Panc1 (cell line): ENCODE data around the gene SLC8A1. TPM values are rescaled to one million over a fixed set of nuclear protein-coding genes. Genes with fewer than 3 reads are reported as not detected.

Source experiments
- ATAC-seq: fragments of 200-7000 bp; cut with Tn5 transposase; 2 replicates; pipeline ENCODE4 v1.9.1; 2020; ENCODE audit warnings: mild to moderate bottlenecking, moderate library complexity
- BruUV-seq: library from RNA; stranded (reverse); fragments of 400-500 nt; replicated peaks from 2 replicates; lab custom pipeline; 2021; lab: Mats Ljungman, UMichigan
- CTCF ChIA-PET: fragments of 300-600 bp; sonication (Branson Sonifier 250); formaldehyde crosslinking; loops from one replicate; lab custom pipeline; 2022; ENCODE audit warnings: antibody characterized with exemption; lab: Charles Lee
- POLR2A ChIA-PET: fragments of 300-600 bp; sonication (Branson Sonifier 250); formaldehyde crosslinking; loops from one replicate; lab custom pipeline; 2022; ENCODE audit warnings: antibody characterized with exemption; lab: Charles Lee
- DNase-seq: peaks from one replicate; pipeline ENCODE4 v3.0.0-alpha.2; 2010; ENCODE audit warnings: low read depth, low spot score
- H3K27ac ChIP-seq: 2 replicates; pipeline ENCODE4 v1.5.1; 2011; ENCODE audit warnings: mild to moderate bottlenecking, low read length, inconsistent platforms
- H3K27me3 ChIP-seq: fragments of 200-500 bp; sonication (Bioruptor generic); 2 replicates; pipeline ENCODE4 v1.6.0; 2014; ENCODE audit warnings: low read length, inconsistent platforms; ENCODE audit not compliant: control insufficient read depth, insufficient read depth
- H3K36me3 ChIP-seq: fragments of 200-500 bp; sonication (Bioruptor generic); 2 replicates; pipeline ENCODE4 v1.5.1; 2014; ENCODE audit warnings: inconsistent platforms, mild to moderate bottlenecking, low read length, moderate library complexity; ENCODE audit not compliant: control insufficient read depth, insufficient read depth
- H3K4me1 ChIP-seq: 2 replicates; pipeline ENCODE4 v1.5.1; 2011; ENCODE audit warnings: inconsistent platforms, mild to moderate bottlenecking, low read length, moderate library complexity; ENCODE audit not compliant: control insufficient read depth, insufficient read depth
- H3K4me3 ChIP-seq, 2 experiments: 2 replicates each; pipeline ENCODE4 v1.5.1; 2011 to 2012; ENCODE audit warnings: low read depth in 2 of 2, low read length in 2 of 2, mild to moderate bottlenecking in 2 of 2, inconsistent platforms in 1 of 2, moderate library complexity in 1 of 2
- H3K9me3 ChIP-seq: fragments of 200-500 bp; sonication (Bioruptor generic); 2 replicates; pipeline ENCODE4 v1.5.1; 2014; ENCODE audit warnings: low read depth, mild to moderate bottlenecking, inconsistent platforms, low read length, moderate library complexity; ENCODE audit not compliant: control insufficient read depth, insufficient read depth
- POLR2AphosphoS5 ChIP-seq: IDR thresholded peaks from 2 replicates; pipeline ENCODE4 v1.6.1; 2012; ENCODE audit warnings: mild to moderate bottlenecking, low read depth, low read length, moderate library complexity
- SIN3A ChIP-seq: IDR thresholded peaks from 2 replicates; pipeline ENCODE4 v1.6.1; 2012; ENCODE audit warnings: low read depth, mild to moderate bottlenecking, low read length, moderate library complexity, borderline replicate concordance; ENCODE audit not compliant: insufficient read depth
- TCF7L2 ChIP-seq: IDR thresholded peaks from 2 replicates; pipeline ENCODE4 v1.6.1; 2011; ENCODE audit warnings: mild to moderate bottlenecking, low read depth, low read length, inconsistent platforms
- in situ Hi-C: cut with HindIII; loops from 2 replicates; pipeline ENCODE4 v1.10.0; 2016; ENCODE audit warnings: low sequenced_read_pairs, low pct_unique_long_range_greater_than_20kb
- intact Hi-C: fragments of 100-400 bp; cut with micrococcal nuclease; formaldehyde crosslinking; loops from one replicate; pipeline ENCODE4 v1.10.0; 2022; ENCODE audit not compliant: unreplicated experiment
- total RNA-seq: library from RNA; stranded (reverse); gene quantifications from one replicate; pipeline ENCODE4 v1.2.1, GENCODE V29; 2021; ENCODE audit not compliant: unreplicated experiment
- TF ChIP-seq, protein P1 (sequence below): fragments of 450-650 bp; IDR thresholded peaks from 2 replicates; pipeline ENCODE4 v1.5.1; 2017; ENCODE audit warnings: mild to moderate bottlenecking
- TF ChIP-seq, protein P2 (sequence below), 2 experiments: IDR thresholded peaks; 2 replicates each; pipeline ENCODE4 v1.6.1; 2011 to 2012; ENCODE audit warnings: low read depth in 2 of 2, control low read depth in 1 of 2, low read length in 1 of 2, mild to moderate bottlenecking in 1 of 2, moderate library complexity in 1 of 2; ENCODE audit not compliant: insufficient read depth in 1 of 2

Gene SLC8A1
- total RNA-seq, 1 experiment from 2014 or later = 0.59 TPM

DNA sequence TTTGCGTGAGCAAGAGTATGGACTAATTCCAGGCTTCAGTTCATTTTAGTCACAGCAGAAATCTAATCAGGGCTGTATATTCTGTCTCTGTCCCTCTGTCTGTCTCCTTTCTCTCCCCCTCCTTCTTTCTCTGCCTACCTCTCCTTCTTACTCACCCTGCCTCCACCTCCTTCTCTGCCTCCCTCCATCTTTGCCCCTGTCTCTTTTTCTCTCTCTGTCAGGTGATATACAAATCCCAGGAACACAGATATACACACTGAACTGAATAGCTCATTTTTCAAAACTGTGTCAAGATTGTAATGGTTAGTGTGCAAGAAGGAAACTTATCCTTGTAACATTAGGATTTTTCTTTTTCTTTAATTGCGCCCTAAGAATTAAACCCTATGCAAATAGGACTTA lies 32.5 kb downstream of the SLC8A1 start:
- no peak for TF ChIP-seq POLR2AphosphoS5
- no peak for TF ChIP-seq TCF7L2
- TF ChIP-seq, protein P1, sequence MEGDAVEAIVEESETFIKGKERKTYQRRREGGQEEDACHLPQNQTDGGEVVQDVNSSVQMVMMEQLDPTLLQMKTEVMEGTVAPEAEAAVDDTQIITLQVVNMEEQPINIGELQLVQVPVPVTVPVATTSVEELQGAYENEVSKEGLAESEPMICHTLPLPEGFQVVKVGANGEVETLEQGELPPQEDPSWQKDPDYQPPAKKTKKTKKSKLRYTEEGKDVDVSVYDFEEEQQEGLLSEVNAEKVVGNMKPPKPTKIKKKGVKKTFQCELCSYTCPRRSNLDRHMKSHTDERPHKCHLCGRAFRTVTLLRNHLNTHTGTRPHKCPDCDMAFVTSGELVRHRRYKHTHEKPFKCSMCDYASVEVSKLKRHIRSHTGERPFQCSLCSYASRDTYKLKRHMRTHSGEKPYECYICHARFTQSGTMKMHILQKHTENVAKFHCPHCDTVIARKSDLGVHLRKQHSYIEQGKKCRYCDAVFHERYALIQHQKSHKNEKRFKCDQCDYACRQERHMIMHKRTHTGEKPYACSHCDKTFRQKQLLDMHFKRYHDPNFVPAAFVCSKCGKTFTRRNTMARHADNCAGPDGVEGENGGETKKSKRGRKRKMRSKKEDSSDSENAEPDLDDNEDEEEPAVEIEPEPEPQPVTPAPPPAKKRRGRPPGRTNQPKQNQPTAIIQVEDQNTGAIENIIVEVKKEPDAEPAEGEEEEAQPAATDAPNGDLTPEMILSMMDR = no peak
- TF ChIP-seq, protein P2, sequence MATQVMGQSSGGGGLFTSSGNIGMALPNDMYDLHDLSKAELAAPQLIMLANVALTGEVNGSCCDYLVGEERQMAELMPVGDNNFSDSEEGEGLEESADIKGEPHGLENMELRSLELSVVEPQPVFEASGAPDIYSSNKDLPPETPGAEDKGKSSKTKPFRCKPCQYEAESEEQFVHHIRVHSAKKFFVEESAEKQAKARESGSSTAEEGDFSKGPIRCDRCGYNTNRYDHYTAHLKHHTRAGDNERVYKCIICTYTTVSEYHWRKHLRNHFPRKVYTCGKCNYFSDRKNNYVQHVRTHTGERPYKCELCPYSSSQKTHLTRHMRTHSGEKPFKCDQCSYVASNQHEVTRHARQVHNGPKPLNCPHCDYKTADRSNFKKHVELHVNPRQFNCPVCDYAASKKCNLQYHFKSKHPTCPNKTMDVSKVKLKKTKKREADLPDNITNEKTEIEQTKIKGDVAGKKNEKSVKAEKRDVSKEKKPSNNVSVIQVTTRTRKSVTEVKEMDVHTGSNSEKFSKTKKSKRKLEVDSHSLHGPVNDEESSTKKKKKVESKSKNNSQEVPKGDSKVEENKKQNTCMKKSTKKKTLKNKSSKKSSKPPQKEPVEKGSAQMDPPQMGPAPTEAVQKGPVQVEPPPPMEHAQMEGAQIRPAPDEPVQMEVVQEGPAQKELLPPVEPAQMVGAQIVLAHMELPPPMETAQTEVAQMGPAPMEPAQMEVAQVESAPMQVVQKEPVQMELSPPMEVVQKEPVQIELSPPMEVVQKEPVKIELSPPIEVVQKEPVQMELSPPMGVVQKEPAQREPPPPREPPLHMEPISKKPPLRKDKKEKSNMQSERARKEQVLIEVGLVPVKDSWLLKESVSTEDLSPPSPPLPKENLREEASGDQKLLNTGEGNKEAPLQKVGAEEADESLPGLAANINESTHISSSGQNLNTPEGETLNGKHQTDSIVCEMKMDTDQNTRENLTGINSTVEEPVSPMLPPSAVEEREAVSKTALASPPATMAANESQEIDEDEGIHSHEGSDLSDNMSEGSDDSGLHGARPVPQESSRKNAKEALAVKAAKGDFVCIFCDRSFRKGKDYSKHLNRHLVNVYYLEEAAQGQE (IDR thresholded peaks at IDR 0.05; ENCODE audit: insufficient read depth in 1 of 2, low read depth in 2 of 2, low read length in 1 of 2) = no peak
- ATAC-seq = no peak
- intact Hi-C loops = no loop called here
- Histone ChIP-seq H3K4me3 (no peak overlapping the region), H3K4me1 (no peaks in the 10 kb centered on the region), H3K27me3 (no peaks in the 10 kb centered on the region), H3K27ac (no peak overlapping the region), H3K9me3 (no peaks in the 10 kb centered on the region), H3K36me3 (no peaks in the 10 kb centered on the region)
- in situ Hi-C loops = no loop called here
- no TSS peak for BruUV-seq
- POLR2A ChIA-PET = no interaction called here
- DNase-seq = no peak
- CTCF ChIA-PET = no interaction called here

DNA sequence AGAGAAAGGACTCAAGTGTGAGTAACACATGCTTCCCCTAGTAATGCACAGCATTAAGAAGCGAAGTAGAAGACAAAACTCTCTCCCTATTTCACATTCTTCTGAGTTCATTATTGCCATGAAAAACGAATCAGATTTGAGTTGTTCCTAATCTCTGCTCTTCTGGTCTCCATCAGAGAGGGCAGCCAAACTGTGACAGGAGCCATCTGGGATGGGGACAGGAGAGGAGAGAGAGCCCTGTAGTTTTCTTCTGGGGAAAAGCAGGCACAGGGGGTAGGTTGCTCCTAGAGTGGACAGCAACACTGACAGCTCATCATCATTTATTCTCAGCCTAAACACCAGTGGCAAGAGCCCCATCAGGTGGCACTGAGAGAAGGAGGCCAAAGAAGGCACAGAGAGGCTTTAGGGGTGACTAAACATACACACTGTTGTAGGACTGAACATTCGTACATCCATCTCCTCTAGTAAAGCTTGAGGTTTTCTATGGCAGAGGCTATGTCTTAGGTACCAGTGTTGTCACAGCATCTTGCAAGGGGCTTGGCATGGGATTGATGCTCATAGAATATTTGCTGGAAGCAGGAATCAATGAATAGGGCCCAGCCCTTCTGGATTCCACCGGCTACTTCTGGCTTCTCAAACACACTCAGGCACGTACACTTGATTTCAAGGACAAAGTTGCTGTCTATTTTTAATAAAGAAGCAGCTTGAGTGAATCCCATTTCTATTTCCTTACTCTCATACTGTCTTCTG lies 33.1 kb downstream of the SLC8A1 start:
- no peaks in the 10 kb centered on the region for H3K36me3 ChIP-seq
- no peaks in the 10 kb centered on the region for H3K27me3 ChIP-seq
- ChIA-PET POLR2A (no interaction called here), CTCF (interaction anchor here (0.6 kb wide), 1 partner anchor 1309 kb away, joined by 3 read pairs; no protein-coding TSS in a partner anchor)
- TF ChIP-seq SIN3A = no peak
- TF ChIP-seq, protein P2 (IDR thresholded peaks at IDR 0.05; ENCODE audit: insufficient read depth in 1 of 2, low read depth in 2 of 2, low read length in 1 of 2) = no peak
- TF ChIP-seq, protein P1 = no peak
- no peak for TF ChIP-seq POLR2AphosphoS5
- H3K4me1 ChIP-seq = no peaks in the 10 kb centered on the region
- H3K9me3 ChIP-seq = no peaks in the 10 kb centered on the region
- H3K4me3 ChIP-seq = no peak overlapping the region
- no peak for DNase-seq
- in situ Hi-C loops (no loop called here), intact Hi-C loops (no loop called here)
- no TSS peak for BruUV-seq
- ATAC-seq = no peak
- H3K27ac ChIP-seq = no peak overlapping the region
